Measurements from ENCODE around the gene SH3BGRL2.

DNA sequence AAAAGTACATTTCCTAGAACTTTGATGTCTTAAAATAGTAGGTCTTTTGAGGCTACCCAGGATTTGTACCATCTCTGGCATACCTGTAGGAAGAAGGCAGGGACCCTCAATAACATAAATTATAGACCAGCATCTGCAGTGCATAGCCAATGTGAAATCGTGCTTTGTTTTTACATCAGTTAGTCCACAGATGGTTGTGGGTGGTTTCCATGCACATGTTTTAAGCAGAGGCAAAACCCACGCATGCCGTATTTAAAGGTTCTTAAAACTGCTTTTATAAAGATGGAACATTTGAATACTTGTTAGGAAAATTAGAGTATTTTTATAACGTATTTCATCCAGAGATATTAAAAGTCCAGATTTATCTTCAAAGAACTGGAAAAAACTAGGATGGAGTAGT lies 66.3 kb downstream of the SH3BGRL2 start:
- TF ChIP-seq POLR2AphosphoS5 (IDR thresholded peaks at IDR 0.05): no peak
- TF ChIP-seq, protein P1, sequence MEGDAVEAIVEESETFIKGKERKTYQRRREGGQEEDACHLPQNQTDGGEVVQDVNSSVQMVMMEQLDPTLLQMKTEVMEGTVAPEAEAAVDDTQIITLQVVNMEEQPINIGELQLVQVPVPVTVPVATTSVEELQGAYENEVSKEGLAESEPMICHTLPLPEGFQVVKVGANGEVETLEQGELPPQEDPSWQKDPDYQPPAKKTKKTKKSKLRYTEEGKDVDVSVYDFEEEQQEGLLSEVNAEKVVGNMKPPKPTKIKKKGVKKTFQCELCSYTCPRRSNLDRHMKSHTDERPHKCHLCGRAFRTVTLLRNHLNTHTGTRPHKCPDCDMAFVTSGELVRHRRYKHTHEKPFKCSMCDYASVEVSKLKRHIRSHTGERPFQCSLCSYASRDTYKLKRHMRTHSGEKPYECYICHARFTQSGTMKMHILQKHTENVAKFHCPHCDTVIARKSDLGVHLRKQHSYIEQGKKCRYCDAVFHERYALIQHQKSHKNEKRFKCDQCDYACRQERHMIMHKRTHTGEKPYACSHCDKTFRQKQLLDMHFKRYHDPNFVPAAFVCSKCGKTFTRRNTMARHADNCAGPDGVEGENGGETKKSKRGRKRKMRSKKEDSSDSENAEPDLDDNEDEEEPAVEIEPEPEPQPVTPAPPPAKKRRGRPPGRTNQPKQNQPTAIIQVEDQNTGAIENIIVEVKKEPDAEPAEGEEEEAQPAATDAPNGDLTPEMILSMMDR (IDR thresholded peaks at IDR 0.05): no peak

All from prostate gland (tissue), 2 donors.